ENCODE results near the gene ACTG2.
"Not testable (repeated sequence)": the region's sequence is repeated elsewhere in the genome, so short reads cannot be mapped to it uniquely, and the experiment has no call there.

The ACTG2 gene

GRCh38 chr2:73885406-73885805 is 7.4 kb upstream of the ACTG2 start:
- no peak for DNase-seq (ENCODE audit: low spot score)
- TF ChIP-seq CTCF (IDR thresholded peaks at IDR 0.05; ENCODE audit: extremely low read depth, insufficient read depth, missing control alignments) = no peak
- in situ Hi-C loops (cut with MboI; ENCODE audit: low pct_unique_long_range_greater_than_20kb, low sequenced_read_pairs, unreplicated experiment) = no loop called here

- TF ChIP-seq CTCF (IDR thresholded peaks at IDR 0.05; ENCODE audit: extremely low read depth, insufficient read depth, missing control alignments) = no peak
- no peak for DNase-seq (ENCODE audit: low spot score)
- in situ Hi-C loops (cut with MboI; ENCODE audit: low pct_unique_long_range_greater_than_20kb, low sequenced_read_pairs, unreplicated experiment) = no loop called here
These were observed 6.5 kb upstream of the ACTG2 start for GRCh38 chr2:73886357-73886756.

GRCh38 chr2:73887596-73888353 is 5.0 kb upstream of the ACTG2 start:
- DNase-seq (ENCODE audit: low spot score); in situ Hi-C loops (cut with MboI; ENCODE audit: low pct_unique_long_range_greater_than_20kb, low sequenced_read_pairs, unreplicated experiment): not testable (repeated sequence)

GRCh38 chr2:73888388-73888787 is 4.4 kb upstream of the ACTG2 start:
- no peak for DNase-seq (ENCODE audit: low spot score)
- no peak for TF ChIP-seq CTCF (IDR thresholded peaks at IDR 0.05; ENCODE audit: extremely low read depth, insufficient read depth, missing control alignments)
- in situ Hi-C loops (cut with MboI; ENCODE audit: low pct_unique_long_range_greater_than_20kb, low sequenced_read_pairs, unreplicated experiment) = no loop called here

GRCh38 chr2:73889206-73889605 is 3.6 kb upstream of the ACTG2 start:
- in situ Hi-C loops (cut with MboI; ENCODE audit: low pct_unique_long_range_greater_than_20kb, low sequenced_read_pairs, unreplicated experiment) = no loop called here
- TF ChIP-seq CTCF (IDR thresholded peaks at IDR 0.05; ENCODE audit: extremely low read depth, insufficient read depth, missing control alignments) = no peak

GRCh38 chr2:73890301-73891092 is 2.3 kb upstream of the ACTG2 start:
- in situ Hi-C loops (cut with MboI; ENCODE audit: low pct_unique_long_range_greater_than_20kb, low sequenced_read_pairs, unreplicated experiment) = no loop called here
- no peak for DNase-seq (ENCODE audit: low spot score)
- TF ChIP-seq CTCF (IDR thresholded peaks at IDR 0.05; ENCODE audit: extremely low read depth, insufficient read depth, missing control alignments) = no peak

More at GRCh38 chr2:73889206-73889605, 3.6 kb upstream of the ACTG2 start:
- DNase-seq (ENCODE audit: low spot score) = no peak
